Measurements from ENCODE around the gene PTPN22.

GRCh38 chr1:113898241-113898814 is 26.8 kb upstream of the PTPN22 start:
- TF ChIP-seq CTCF (IDR thresholded peaks at IDR 0.05) (no peak), POLR2AphosphoS5 (IDR thresholded peaks at IDR 0.05) (no peak), POLR2A (IDR thresholded peaks at IDR 0.05) (no peak)
